ENCODE data around the gene FOXP1.

The FOXP1 gene

GRCh38 chr3:71517271-71517791 is 66.2 kb downstream of the FOXP1 start:
- DNase-seq (ENCODE audit: extremely low spot score) = no peak
- TF ChIP-seq SUZ12 (IDR thresholded peaks at IDR 0.05) (no peak), ZNF384 (IDR thresholded peaks at IDR 0.05) (no peak), FOXK2 (IDR thresholded peaks at IDR 0.05) (no peak), FOXA1 (IDR thresholded peaks at IDR 0.05) (no peak), LEF1 (IDR thresholded peaks at IDR 0.05; ENCODE audit: borderline replicate concordance) (no peak), PKNOX1 (IDR thresholded peaks at IDR 0.05) (no peak), TARDBP (IDR thresholded peaks at IDR 0.05) (no peak), ARNT (IDR thresholded peaks at IDR 0.05) (no peak), SP1 (IDR thresholded peaks at IDR 0.05) (no peak), NFRKB (IDR thresholded peaks at IDR 0.05) (no peak), HDGF (IDR thresholded peaks at IDR 0.05; ENCODE audit: borderline replicate concordance) (no peak), CTBP1 (IDR thresholded peaks at IDR 0.05; ENCODE audit: borderline replicate concordance) (no peak), ELF4 (IDR thresholded peaks at IDR 0.05) (no peak), L3MBTL2 (conservative IDR thresholded peaks at IDR 0.05) (no peak), FOXM1 (IDR thresholded peaks at IDR 0.05; ENCODE audit: borderline replicate concordance) (no peak), BHLHE40 (IDR thresholded peaks at IDR 0.05; ENCODE audit: borderline replicate concordance) (no peak)
- ChIA-PET CTCF (interaction anchor here (0.8 kb wide), 1 partner anchor 991 kb away, joined by 3 read pairs; no protein-coding TSS in a partner anchor), POLR2A (interaction anchor here (1.3 kb wide), 1 partner anchor 66 kb away, joined by 3 read pairs; the partner anchor contains the start of gene FOXP1)

GRCh38 chr3:71515636-71516365 is 67.7 kb downstream of the FOXP1 start:
- CTCF ChIA-PET = interaction anchor here (1.0 kb wide), 1 partner anchor 71 kb away, joined by 3 read pairs; no protein-coding TSS in a partner anchor
- TF ChIP-seq L3MBTL2 (conservative IDR thresholded peaks at IDR 0.05) (no peak), PKNOX1 (IDR thresholded peaks at IDR 0.05) (peak; percentile 10; the same call in 1 of the 2 replicates), LEF1 (IDR thresholded peaks at IDR 0.05; ENCODE audit: borderline replicate concordance) (no peak)
- POLR2A ChIA-PET = no interaction called here
- DNase-seq (ENCODE audit: extremely low spot score) = no peak

DNA sequence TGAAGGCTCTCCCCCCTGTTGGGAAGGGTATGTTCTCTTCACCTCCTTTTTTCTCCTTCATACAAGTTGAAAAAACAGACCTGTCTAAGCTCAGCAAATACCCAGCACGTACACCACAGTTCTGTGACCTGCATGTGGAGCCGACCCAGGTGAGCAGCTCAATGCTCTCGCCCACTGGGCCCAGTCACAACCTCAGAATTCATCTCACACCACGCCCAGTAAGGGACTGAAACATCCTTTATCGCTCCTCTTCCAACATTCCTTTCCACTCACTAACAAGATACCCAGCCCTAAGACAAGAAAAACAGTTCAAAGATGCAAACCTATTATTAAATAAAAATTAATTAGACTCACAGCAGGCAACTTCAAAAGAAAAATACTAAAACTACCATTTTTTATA is 68.9 kb downstream of the FOXP1 start:
- ChIA-PET CTCF (interaction anchor here (1.0 to 1.1 kb wide), 2 partner anchors 9 to 72 kb away, joined by 3 read pairs; no protein-coding TSS in a partner anchor), POLR2A (interaction anchor here (2.0 kb wide), 1 partner anchor 70 kb away, joined by 6 read pairs; no protein-coding TSS in a partner anchor)
- no peak for DNase-seq (ENCODE audit: extremely low spot score)
- TF ChIP-seq FOXA1 (IDR thresholded peaks at IDR 0.05) (no peak), PKNOX1 (IDR thresholded peaks at IDR 0.05) (no peak), SP1 (IDR thresholded peaks at IDR 0.05) (no peak), NFRKB (IDR thresholded peaks at IDR 0.05) (no peak), SUZ12 (IDR thresholded peaks at IDR 0.05) (no peak), ARNT (IDR thresholded peaks at IDR 0.05) (no peak), HDGF (IDR thresholded peaks at IDR 0.05; ENCODE audit: borderline replicate concordance) (no peak), CTBP1 (IDR thresholded peaks at IDR 0.05; ENCODE audit: borderline replicate concordance) (no peak), TARDBP (IDR thresholded peaks at IDR 0.05) (no peak), BHLHE40 (IDR thresholded peaks at IDR 0.05; ENCODE audit: borderline replicate concordance) (no peak), L3MBTL2 (conservative IDR thresholded peaks at IDR 0.05) (no peak), ELF4 (IDR thresholded peaks at IDR 0.05) (no peak), LEF1 (IDR thresholded peaks at IDR 0.05; ENCODE audit: borderline replicate concordance) (no peak), FOXM1 (IDR thresholded peaks at IDR 0.05; ENCODE audit: borderline replicate concordance) (no peak), FOXK2 (IDR thresholded peaks at IDR 0.05) (no peak), ZNF384 (IDR thresholded peaks at IDR 0.05) (no peak)

DNA sequence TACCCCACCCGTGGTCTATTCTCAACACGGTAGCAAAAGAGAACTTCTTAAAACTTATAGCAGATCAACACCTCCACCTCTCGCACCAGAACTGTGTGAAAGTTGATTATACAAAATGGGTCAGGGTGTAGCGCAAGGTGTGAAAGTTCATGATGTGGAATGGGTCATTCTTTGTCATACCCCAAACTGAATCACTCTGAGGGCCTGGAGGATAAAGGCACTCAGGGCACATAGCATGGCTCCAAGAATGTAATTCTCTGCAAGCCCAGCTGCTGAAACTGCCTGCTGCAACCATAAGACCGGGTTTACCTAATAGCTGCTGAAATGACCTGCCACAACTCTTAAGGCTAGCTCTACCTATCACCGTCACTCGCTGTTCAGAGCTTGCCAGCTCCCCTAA is 70.0 kb downstream of the FOXP1 start:
- DNase-seq (ENCODE audit: extremely low spot score) = no peak
- ChIA-PET CTCF (interaction anchor here (1.1 to 1.3 kb wide), 2 partner anchors 10 to 74 kb away, joined by 3 read pairs; no protein-coding TSS in a partner anchor), POLR2A (interaction anchor here (1.0 to 2.0 kb wide), 2 partner anchors 70 to 71 kb away, joined by 3 to 6 read pairs; partner anchors contain the start of gene FOXP1)
- TF ChIP-seq ELF4 (IDR thresholded peaks at IDR 0.05) = no peak
- no peak for TF ChIP-seq TARDBP (IDR thresholded peaks at IDR 0.05)
- TF ChIP-seq FOXK2 (IDR thresholded peaks at IDR 0.05) = no peak
- no peak for TF ChIP-seq HDGF (IDR thresholded peaks at IDR 0.05; ENCODE audit: borderline replicate concordance)
- no peak for TF ChIP-seq SUZ12 (IDR thresholded peaks at IDR 0.05)
- no peak for TF ChIP-seq L3MBTL2 (conservative IDR thresholded peaks at IDR 0.05)
- TF ChIP-seq PKNOX1 (IDR thresholded peaks at IDR 0.05) = no peak
- no peak for TF ChIP-seq FOXA1 (IDR thresholded peaks at IDR 0.05)
- no peak for TF ChIP-seq CTBP1 (IDR thresholded peaks at IDR 0.05; ENCODE audit: borderline replicate concordance)
- no peak for TF ChIP-seq LEF1 (IDR thresholded peaks at IDR 0.05; ENCODE audit: borderline replicate concordance)
- no peak for TF ChIP-seq FOXM1 (IDR thresholded peaks at IDR 0.05; ENCODE audit: borderline replicate concordance)
- TF ChIP-seq ARNT (IDR thresholded peaks at IDR 0.05) = no peak

DNA sequence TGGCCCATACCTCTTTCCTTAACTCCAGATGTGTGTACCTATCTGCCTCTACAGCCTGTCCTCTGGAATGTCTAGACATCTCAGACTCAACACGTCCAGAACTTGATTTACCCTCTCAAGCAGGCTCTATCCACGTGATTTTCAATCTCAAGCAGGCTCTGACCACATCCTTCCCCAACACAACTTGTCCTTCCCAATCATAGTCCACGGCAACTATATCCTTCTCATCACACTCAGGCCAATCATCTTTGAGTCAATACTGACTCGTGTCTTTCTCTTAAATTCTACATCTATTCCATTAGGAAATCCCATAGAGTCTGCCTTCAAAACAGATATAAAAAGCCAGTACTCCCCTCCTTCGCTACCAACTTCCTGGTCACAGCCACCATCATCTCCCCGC is 70.4 kb downstream of the FOXP1 start:
- TF ChIP-seq SUZ12 (IDR thresholded peaks at IDR 0.05) (no peak), PKNOX1 (IDR thresholded peaks at IDR 0.05) (no peak), NFRKB (IDR thresholded peaks at IDR 0.05) (no peak), HDGF (IDR thresholded peaks at IDR 0.05; ENCODE audit: borderline replicate concordance) (no peak), LEF1 (IDR thresholded peaks at IDR 0.05; ENCODE audit: borderline replicate concordance) (no peak), TARDBP (IDR thresholded peaks at IDR 0.05) (no peak), ZNF384 (IDR thresholded peaks at IDR 0.05) (no peak), BHLHE40 (IDR thresholded peaks at IDR 0.05; ENCODE audit: borderline replicate concordance) (no peak), ELF4 (IDR thresholded peaks at IDR 0.05) (no peak)
- no peak for DNase-seq (ENCODE audit: extremely low spot score)
- ChIA-PET CTCF (interaction anchor here (1.3 kb wide), 1 partner anchor 74 kb away, joined by 3 read pairs; no protein-coding TSS in a partner anchor), POLR2A (interaction anchor here (1.0 to 3.6 kb wide), 3 partner anchors 70 to 72 kb away, joined by 3 to 17 read pairs (median 6); partner anchors contain the start of gene FOXP1)

All from HEK293T (cell line).